Mucosa of stomach (tissue), 1 donor: ENCODE results near the gene ZNF541.
"Not testable (repeated sequence)": the region's sequence is repeated elsewhere in the genome, so short reads cannot be mapped to it uniquely, and the experiment has no call there.

Source experiments
- H3K27me3 ChIP-seq: one replicate; pipeline ENCODE4 v1.7.0; 2013; ENCODE audit warnings: mild to moderate bottlenecking, low read length; ENCODE audit not compliant: control insufficient read depth, insufficient read depth
- H3K36me3 ChIP-seq: one replicate; pipeline ENCODE4 v1.7.0; 2013; ENCODE audit warnings: low read length; ENCODE audit not compliant: control insufficient read depth, insufficient read depth
- H3K4me1 ChIP-seq: one replicate; pipeline ENCODE4 v1.7.0; 2013; ENCODE audit warnings: mild to moderate bottlenecking, low read length; ENCODE audit not compliant: control insufficient read depth, insufficient read depth
- H3K4me3 ChIP-seq: one replicate; pipeline ENCODE4 v1.7.0; 2013; ENCODE audit warnings: low read length
- H3K9ac ChIP-seq: one replicate; pipeline ENCODE4 v1.7.0; 2013; ENCODE audit warnings: mild to moderate bottlenecking, low read length, moderate library complexity
- H3K9me3 ChIP-seq: one replicate; pipeline ENCODE4 v1.7.0; 2013; ENCODE audit warnings: mild to moderate bottlenecking, low read length, moderate library complexity; ENCODE audit not compliant: control insufficient read depth
- donor health status: Pancreatic carcinoma.

Gene ZNF541

DNA sequence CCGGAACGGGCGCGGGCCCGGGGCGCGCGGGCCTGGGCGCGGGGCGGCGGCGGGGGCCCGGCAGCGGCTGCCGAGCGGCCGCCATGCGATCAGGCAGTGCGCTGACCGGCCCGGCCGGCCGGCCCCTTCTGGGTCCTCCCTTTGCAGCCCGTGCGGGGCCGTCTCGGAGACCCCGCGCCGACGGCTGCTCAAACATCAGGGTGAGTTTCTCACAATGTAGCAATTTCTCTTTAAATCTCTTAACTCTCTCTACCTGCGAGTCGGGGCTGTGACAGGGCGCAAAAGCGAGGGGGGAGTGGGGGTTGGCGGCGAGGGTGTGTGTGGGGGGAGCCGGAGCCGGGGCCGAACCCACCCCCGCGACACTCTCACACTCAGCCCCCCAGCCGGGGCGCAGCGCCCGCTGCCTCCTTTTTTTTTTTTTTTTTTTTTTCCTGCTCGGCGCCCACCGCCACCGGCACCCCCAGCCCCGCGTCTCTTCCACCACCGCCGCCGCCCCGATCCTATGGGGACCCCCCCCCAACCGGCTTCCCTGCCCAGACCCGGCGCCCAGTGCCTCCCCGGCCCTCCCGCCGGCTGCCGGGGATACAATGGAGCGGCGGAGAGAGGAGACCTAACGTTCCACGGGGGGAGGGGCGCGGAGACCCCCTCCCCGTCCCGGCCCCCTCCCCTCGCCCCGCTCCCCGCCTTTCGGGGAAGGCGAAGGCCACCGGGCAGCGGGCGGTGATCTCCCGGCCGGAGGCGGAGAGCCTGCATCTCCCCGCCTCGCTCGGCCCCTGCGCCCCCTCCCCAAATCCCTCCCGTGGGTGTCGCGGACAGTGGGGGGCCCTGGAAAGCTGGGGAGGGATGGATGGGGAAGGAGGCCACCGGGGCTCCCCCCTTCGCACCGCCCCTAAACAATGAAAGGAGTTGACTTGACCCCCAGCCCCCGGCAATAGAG lies 36.3 kb upstream of the ZNF541 start, which contains the start of gene BICRA:
TSS of gene BICRA (plus strand) at position 166 of the 937 bp plus-strand sequence. CDS start 64,441 bp downstream, outside the sequence.
- H3K9me3 ChIP-seq: no peaks in the 10 kb centered on the region
- H3K4me1 ChIP-seq: peaks cover 16% of the 10 kb centered on the region
- no peaks in the 10 kb centered on the region for H3K27me3 ChIP-seq
- H3K9ac ChIP-seq: peak within 1 kb of the TSS; percentile 97
- H3K4me3 ChIP-seq: peak within 1 kb of the TSS; percentile 60
- H3K36me3 ChIP-seq: no peaks in the 10 kb centered on the region

DNA sequence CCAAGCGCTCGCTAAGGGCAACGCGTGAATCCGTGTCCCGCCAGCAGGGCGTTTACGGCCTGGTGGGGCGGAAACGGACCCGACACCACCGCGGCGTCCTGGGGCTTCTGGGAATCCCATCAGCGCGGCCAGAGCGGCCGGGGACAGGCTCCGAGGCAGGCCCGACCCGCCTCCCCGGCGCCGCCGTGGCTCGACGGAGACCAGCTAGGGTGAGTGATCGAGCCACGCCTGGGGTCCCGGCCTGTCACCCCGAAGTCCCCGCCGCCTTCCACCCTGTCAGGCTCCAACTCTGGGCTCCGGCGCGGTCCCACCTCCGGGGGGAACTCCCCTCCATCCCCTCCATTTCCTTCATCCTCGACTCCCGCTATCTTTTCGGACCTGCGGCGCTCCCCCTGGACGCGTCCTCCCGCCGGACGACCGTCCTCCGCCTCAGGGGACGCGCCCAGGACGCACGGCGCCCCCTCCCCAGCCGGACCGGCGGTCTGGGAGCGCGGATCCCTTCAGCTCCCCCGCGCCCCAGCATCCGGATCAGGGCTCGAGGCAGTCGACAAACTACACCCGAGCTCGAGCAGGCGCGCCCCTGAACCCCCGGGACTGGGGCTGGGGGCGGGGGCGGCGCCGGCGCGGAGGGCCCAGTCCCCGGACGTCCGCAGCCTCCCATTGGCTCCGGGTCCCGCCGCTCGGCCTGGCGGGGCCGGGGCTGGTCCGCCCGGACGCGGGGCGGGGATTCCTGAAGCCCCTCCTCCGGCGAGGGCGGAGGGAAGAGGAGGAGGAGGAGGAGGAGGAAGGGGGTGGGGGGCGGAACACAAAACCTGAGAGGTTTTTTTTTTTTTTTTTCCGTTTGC lies 35.3 kb upstream of the ZNF541 start:
- Histone ChIP-seq H3K36me3 (no peaks in the 10 kb centered on the region), H3K9ac (peak overlapping the region; percentile 97), H3K9me3 (no peaks in the 10 kb centered on the region)

DNA sequence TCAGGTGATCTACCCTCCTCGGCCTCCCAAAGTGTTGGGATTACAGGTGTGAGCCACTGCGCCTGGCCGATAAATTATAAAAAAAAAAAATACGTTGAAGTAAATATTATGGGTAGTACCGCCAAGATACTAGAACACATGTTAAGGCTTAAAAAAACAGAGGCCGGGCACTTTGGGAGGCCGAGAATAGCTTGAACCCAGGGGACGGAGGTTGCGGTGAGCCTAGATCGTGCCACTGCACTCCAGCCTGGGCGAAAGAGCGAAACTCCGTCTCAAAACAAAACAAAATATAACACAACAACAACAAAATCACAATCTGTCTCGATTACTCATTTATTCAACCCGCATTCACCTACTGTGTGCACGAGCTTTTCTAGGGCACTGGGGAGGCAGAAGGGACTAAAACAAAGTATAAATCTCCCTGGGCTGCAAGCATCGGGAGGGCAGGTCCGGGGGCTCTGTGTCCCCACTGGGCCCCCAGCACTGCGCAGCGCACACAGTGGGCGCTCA lies 34.7 kb upstream of the ZNF541 start:
- H3K4me3 ChIP-seq: peak overlapping the region; percentile 60
- no peaks in the 10 kb centered on the region for H3K36me3 ChIP-seq
- H3K9ac ChIP-seq: peak overlapping the region; percentile 97
- peaks cover 11% of the 10 kb centered on the region for H3K4me1 ChIP-seq
- no peaks in the 10 kb centered on the region for H3K9me3 ChIP-seq
- H3K27me3 ChIP-seq: no peaks in the 10 kb centered on the region

More for the DNA sequence above, 35.3 kb upstream of the ZNF541 start:
- Histone ChIP-seq H3K27me3 (no peaks in the 10 kb centered on the region), H3K4me3 (peak overlapping the region; percentile 60), H3K4me1 (peaks cover 16% of the 10 kb centered on the region)

DNA sequence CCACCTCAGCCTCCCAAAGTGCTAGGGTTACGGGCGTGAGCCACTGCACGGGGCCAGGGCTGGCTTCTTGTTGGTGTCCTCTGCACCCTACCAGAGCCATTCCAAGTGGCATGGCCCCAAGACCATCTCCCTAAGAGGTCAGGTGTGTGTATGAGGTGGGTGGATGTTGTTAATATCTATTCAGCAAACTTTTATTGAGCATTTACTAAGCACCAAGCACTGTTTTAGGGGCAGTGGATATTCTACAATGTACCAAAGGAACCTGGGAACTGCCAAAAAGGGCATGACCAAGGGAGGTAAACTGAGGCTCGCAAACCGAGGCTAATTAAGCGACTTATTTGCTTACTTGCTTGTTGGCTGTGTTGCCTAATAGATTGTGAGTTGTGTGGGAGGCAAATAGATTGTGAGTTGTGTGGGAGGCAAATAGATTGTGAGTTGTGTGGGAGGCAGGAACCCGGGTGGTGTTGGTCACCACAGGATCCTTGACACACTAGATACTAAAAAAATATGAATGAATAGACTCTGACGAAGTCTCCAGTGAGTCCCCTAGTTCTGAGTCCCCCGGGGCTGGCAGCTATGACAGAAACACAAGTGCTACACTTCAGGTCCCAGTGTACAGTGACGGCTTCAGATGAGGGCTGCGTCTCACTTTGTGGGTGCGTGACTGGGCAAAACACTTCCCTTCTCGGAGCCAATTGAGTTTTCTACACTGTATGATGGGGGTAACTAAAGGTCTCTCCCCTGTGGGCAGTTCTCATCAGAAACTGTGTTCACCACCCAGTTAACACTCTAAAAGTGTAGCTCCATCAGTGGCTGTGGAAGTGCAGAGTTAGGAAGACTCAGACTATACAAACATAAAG lies 31.0 kb upstream of the ZNF541 start:
- Histone ChIP-seq H3K9me3 (no peaks in the 10 kb centered on the region), H3K36me3 (no peaks in the 10 kb centered on the region), H3K27me3 (no peaks in the 10 kb centered on the region), H3K4me3 (no peak overlapping the region), H3K9ac (no peak overlapping the region), H3K4me1 (peaks cover 16% of the 10 kb centered on the region)

DNA sequence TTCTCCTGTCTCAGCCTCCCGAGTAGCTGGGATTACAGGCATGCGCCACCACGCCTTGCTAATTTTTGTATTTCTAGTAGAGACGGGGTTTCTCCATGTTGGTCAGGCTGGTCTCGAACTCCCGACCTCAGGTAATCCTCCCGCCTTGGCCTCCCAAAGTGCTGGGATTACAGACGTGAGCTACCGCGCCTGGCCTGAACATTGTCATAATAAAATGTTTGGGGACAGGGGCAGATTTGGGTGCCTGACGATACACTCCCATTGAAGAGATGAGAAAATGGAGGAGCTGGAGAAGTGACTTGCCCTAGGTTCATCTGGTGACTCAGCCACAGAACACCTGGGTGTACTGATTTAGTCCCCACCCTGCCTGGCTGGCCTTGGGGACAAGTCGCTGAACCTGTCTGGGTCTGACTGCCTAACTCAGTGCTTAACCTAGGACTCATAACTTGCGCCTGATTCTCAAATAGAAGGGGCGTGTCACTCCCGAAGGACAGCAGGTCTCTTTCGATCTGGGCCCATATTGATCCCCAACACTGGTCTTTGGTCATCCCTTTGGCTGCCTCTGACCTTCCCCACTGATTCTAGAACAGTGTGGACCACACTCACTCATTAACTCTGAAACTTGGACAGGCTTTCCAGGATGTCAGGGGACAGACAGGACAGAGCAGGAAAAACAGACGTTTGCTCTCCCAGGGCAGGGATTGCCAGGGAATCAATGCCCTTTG lies 28.4 kb upstream of the ZNF541 start:
- Histone ChIP-seq H3K9me3 (no peaks in the 10 kb centered on the region), H3K9ac (peak overlapping the region; percentile 77), H3K4me3 (peak overlapping the region; percentile 78)

DNA sequence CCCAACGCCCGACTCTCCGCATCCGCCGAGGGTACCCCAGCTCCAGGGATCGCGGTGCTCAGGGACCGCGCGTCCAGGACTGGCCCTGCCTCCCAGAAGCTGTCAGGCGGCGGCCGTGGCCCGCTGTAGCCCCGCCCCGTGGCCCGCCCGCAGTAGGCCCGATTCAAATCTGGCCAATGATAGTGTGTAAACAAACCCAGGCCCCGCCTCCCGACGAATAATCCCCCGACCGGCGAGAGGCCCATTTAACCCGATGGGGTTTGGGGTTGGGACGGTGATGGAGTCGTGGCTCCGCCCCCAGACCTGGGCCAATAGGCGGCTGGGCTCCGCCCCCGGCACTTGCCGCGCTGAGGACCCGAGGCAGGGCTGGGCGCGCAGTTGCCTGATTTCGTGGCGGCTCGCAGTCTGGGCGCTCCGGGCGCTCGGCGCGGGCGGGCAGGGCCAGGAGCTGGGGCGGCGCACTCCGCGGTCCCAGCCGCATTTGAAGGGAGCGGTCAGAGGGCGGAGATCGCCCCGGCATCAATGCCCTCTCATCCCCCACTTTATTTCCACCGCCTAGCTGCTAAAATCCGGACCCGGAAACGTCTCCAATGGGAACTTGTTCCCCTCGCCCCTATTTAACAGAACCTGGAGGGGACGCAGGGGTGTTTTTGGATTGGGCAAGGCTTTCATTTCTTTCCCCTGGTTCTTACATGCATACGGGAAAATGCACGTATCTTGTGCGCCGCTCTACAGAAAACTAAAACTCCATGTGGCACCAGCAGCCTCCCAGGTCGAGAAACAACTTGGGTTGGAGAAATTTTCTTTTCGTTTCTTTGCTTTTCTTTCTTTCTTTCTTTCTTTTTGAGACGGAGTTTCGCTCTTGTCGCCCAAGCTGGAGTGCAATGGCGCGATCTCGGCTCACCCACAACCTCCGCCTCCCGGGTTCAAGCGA lies 27.6 kb upstream of the ZNF541 start:
- peaks cover 17% of the 10 kb centered on the region for H3K4me1 ChIP-seq
- H3K9me3 ChIP-seq: no peaks in the 10 kb centered on the region
- H3K4me3 ChIP-seq: peak overlapping the region; percentile 78
- peak overlapping the region; percentile 77 for H3K9ac ChIP-seq
- H3K36me3 ChIP-seq: no peaks in the 10 kb centered on the region
- no peaks in the 10 kb centered on the region for H3K27me3 ChIP-seq

More for the DNA sequence above, 28.4 kb upstream of the ZNF541 start:
- Histone ChIP-seq H3K36me3 (no peaks in the 10 kb centered on the region), H3K27me3 (no peaks in the 10 kb centered on the region), H3K4me1 (peaks cover 17% of the 10 kb centered on the region)

- not testable (repeated sequence) for H3K9me3 ChIP-seq, H3K27me3 ChIP-seq, H3K36me3 ChIP-seq, H3K4me3 ChIP-seq
- H3K9ac ChIP-seq: peak overlapping the region; percentile 62
- H3K4me1 ChIP-seq: peaks cover 17% of the 10 kb centered on the region
These were observed 26.8 kb upstream of the ZNF541 start for GRCh38 chr19:47599671-47600245.

DNA sequence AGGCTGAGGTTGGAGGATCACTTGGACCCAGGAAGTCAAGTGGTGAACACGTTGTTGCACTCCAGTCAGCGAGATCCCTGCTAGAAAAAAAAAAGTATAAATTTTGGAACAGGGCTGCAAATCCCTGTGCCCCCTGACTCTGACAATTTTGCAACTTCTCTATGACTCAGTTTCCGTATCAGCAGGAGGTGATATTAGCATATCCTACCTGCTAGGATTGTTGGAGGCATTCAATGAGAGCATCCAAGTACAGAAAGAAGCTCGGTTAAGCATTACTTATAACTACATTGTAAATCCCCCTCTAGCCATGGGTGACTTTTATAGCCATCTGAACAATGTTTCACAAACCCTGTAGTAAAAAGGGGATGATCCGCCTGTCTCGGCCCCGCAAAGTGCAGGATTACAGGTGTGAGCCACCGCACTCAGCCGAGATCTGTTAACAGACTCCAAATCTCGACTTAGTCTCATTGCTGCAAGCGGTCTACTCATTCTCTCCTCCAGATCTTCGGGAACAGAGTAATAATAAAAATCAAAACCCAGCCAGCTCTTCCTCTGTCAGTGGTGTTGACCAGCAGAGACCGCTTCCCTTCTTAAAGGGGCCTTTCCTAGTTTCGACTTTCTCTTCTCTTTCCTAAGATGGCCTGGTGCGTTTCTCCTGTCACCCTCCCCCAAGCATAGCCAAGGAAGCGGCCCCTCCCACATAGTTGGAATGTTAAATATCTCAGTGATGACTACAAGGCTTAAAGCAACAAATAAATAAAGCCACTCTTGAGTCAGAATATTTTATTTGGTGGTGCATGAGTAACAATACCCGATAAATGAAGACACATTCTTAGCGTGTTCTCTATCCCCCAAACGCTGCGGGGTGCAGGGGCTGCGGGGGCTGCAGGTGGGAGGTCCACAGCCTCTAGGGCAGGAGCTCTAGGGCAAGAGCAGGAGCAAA lies 25.7 kb upstream of the ZNF541 start:
- Histone ChIP-seq H3K9ac (peak overlapping the region; percentile 50), H3K4me3 (no peak overlapping the region), H3K9me3 (no peaks in the 10 kb centered on the region), H3K36me3 (no peaks in the 10 kb centered on the region), H3K27me3 (no peaks in the 10 kb centered on the region), H3K4me1 (peaks cover 17% of the 10 kb centered on the region)

- no peak overlapping the region for H3K4me3 ChIP-seq
- peaks cover 9% of the 10 kb centered on the region for H3K4me1 ChIP-seq
- no peaks in the 10 kb centered on the region for H3K36me3 ChIP-seq
- no peaks in the 10 kb centered on the region for H3K27me3 ChIP-seq
- no peaks in the 10 kb centered on the region for H3K9me3 ChIP-seq
- no peak overlapping the region for H3K9ac ChIP-seq
These were observed 23.0 kb upstream of the ZNF541 start for GRCh38 chr19:47595944-47596343.
